Psoas muscle (tissue), 8 donors: ENCODE measurements around the gene AFF1. TPM values are rescaled to one million over a fixed set of nuclear protein-coding genes. Genes with fewer than 3 reads are reported as not detected.

Experiments used
- ATAC-seq, 4 donors: fragments of 200-7000 bp; cut with Tn5 transposase; one replicate each; pipeline ENCODE4 v1.9.1; 2020; ENCODE audit warnings: moderate library complexity in 3 of 4, mild to moderate bottlenecking in 2 of 4
- DNase-seq, 2 donors: peaks; one replicate each; pipeline ENCODE4 v3.0.0-alpha.2; 2020
- H3K27ac ChIP-seq: fragments of 200-600 bp; one replicate; pipeline ENCODE4 v1.8.0; 2022
- H3K27me3 ChIP-seq, 3 donors: fragments of 200-600 bp in 1 of 3; one replicate each; pipeline versions ENCODE4 v1.6.1 to v1.8.0; 2013 to 2022; ENCODE audit warnings: low read length in 2 of 3, mild to moderate bottlenecking in 2 of 3, moderate library complexity in 1 of 3; ENCODE audit not compliant: insufficient read depth in 3 of 3
- H3K36me3 ChIP-seq, 2 donors: fragments of 200-600 bp in 1 of 2; one replicate each; pipeline versions ENCODE4 v1.6.1 to v1.8.0; 2013 to 2022; ENCODE audit warnings: low read depth in 1 of 2, mild to moderate bottlenecking in 1 of 2, moderate library complexity in 1 of 2; ENCODE audit not compliant: insufficient read depth in 1 of 2
- H3K4me1 ChIP-seq: fragments of 200-600 bp; one replicate; pipeline ENCODE4 v1.8.0; 2022
- H3K4me3 ChIP-seq: fragments of 200-600 bp; one replicate; pipeline ENCODE4 v1.8.0; 2022; ENCODE audit warnings: mild to moderate bottlenecking
- H3K9me3 ChIP-seq: fragments of 200-600 bp; one replicate; pipeline ENCODE4 v1.8.0; 2022
- CTCF ChIP-seq: fragments of 200-600 bp; IDR thresholded peaks from one replicate; pipeline ENCODE4 v1.8.0; 2022; ENCODE audit warnings: antibody characterized with exemption
- WGBS, 3 donors: extraction: QIAGEN DNeasy Blood & Tissue Kit; methylation state at CpG; one replicate each; pipeline versions ENCODE4 v1.1.6 to v1.1.7; 2013; 5-methylcytosine and 5-hydroxymethylcytosine counted together
- intact Hi-C, 2 donors: fragments of 100-400 bp; cut with DNase I; formaldehyde crosslinking; loops; one replicate each; pipeline versions ENCODE4 v1.11.0 to v1.14.2; 2022
- polyA plus RNA-seq, 3 donors: library from polyadenylated mRNA; stranded (reverse); fragments of 200-250 nt; gene quantifications; one replicate each; pipeline ENCODE4 v1.2.3, GENCODE V29; 2013
- total RNA-seq, 4 donors: library from RNA; stranded (reverse); fragmentation: NEBNext Ultra II Directional in 2 of 4; extraction: Animal tissue kit (Norgen Biotek cat#: 25700) in 2 of 4; gene quantifications; one replicate each; pipeline versions ENCODE4 v1.2.1 to v1.2.4, GENCODE V29; 2021 to 2023
- donor health status: healthy with polysubstance abuse.
- donor health status: DM: no; HTN: no; CAD: no; lungs with moderate emphysema.
- donor health status: Bipolar disorder and iron deficiency.
- donor health status: healthy.
- donor health status: DM: yes; HTN: yes; CAD: no.
- donor health status: DM: no; HTN: no; CAD: no.
- donor health status: DM: no; HTN: no; CAD: no.
- donor health status: DM: yes; HTN: yes; CAD: no.

The AFF1 gene
- total and polyA plus RNA-seq, 7 donors: 62.7 to 171 (median 120) TPM

- Histone ChIP-seq H3K9me3 (no peaks in the 10 kb centered on the region), H3K27me3 (no peaks in the 10 kb centered on the region), H3K36me3 (no peaks in the 10 kb centered on the region), H3K4me1 (peaks cover 6% of the 10 kb centered on the region), H3K27ac (no peak overlapping the region), H3K4me3 (no peak overlapping the region)
- DNase-seq: no peak
- TF ChIP-seq CTCF: peak; percentile 30
- no peak for ATAC-seq
- 90 to 95% (median 92%) methylated on average over 4 of the region's 4 CpGs for WGBS, 3 donors
- intact Hi-C loops: loop anchor here in 1 of 2 donors (10.0 kb wide), 1 partner anchor 304 kb away; the partner anchor contains the start of gene PTPN13
Measured at GRCh38 chr4:86898562-86898961, 36.2 kb upstream of the AFF1 start.

- H3K4me1 ChIP-seq: peaks cover 7% of the 10 kb centered on the region
- no peak for TF ChIP-seq CTCF
- no peaks in the 10 kb centered on the region for H3K27me3 ChIP-seq
- no peaks in the 10 kb centered on the region for H3K36me3 ChIP-seq
- WGBS, 3 donors: 91 to 97% (median 95%) methylated on average over 3 of the region's 3 CpGs
- intact Hi-C loops: no loop called here
- H3K4me3 ChIP-seq: no peak overlapping the region
- DNase-seq (no peak), ATAC-seq (no peak)
- no peaks in the 10 kb centered on the region for H3K9me3 ChIP-seq
- H3K27ac ChIP-seq: no peak overlapping the region
Measured at GRCh38 chr4:86901864-86902263, 32.9 kb upstream of the AFF1 start.

GRCh38 chr4:86908251-86908657 is 26.6 kb upstream of the AFF1 start:
- TF ChIP-seq CTCF: no peak
- Histone ChIP-seq H3K9me3 (no peaks in the 10 kb centered on the region), H3K4me1 (peaks cover 14% of the 10 kb centered on the region), H3K27ac (peak overlapping the region; percentile 48), H3K27me3 (no peaks in the 10 kb centered on the region), H3K4me3 (peak overlapping the region; percentile 31), H3K36me3 (no peaks in the 10 kb centered on the region)
- ATAC-seq (peak in 1 of 4 donors; percentile 63), DNase-seq (no peak)
- 1 to 13% (median 5%) methylated on average over 2 of the region's 2 CpGs for WGBS, 3 donors
- intact Hi-C loops: no loop called here

GRCh38 chr4:86909546-86910295 is 25.1 kb upstream of the AFF1 start:
- H3K4me3 ChIP-seq: no peak overlapping the region

More at GRCh38 chr4:86909546-86910295, 25.1 kb upstream of the AFF1 start:
- ATAC-seq (no peak), DNase-seq (no peak)
- intact Hi-C loops: no loop called here
- Histone ChIP-seq H3K4me1 (peaks cover 8% of the 10 kb centered on the region), H3K36me3 (no peaks in the 10 kb centered on the region), H3K9me3 (no peaks in the 10 kb centered on the region), H3K27me3 (no peaks in the 10 kb centered on the region), H3K27ac (no peak overlapping the region)
- WGBS, 3 donors: 85 to 93% (median 91%) methylated on average over 8 of the region's 8 CpGs
- TF ChIP-seq CTCF: no peak
